IPS-18c (cell line): ENCODE measurements around the gene SH3TC1.

Experiments
- H3K4me3 ChIP-seq: 2 replicates; pipeline ENCODE4 v1.7.0; 2013; ENCODE audit warnings: low read depth, mild to moderate bottlenecking, low read length, moderate library complexity; ENCODE audit not compliant: insufficient read depth
- H3K9me3 ChIP-seq: one replicate; pipeline ENCODE4 v1.6.1; 2013; ENCODE audit warnings: mild to moderate bottlenecking, low read length, moderate library complexity; ENCODE audit not compliant: control insufficient read depth, insufficient read depth

SH3TC1 gene

GRCh38 chr4:8204576-8205227 lies 5.6 kb downstream of the SH3TC1 start:
- Histone ChIP-seq H3K4me3 (no peak overlapping the region), H3K9me3 (no peaks in the 10 kb centered on the region)

- no peak overlapping the region for H3K4me3 ChIP-seq
- H3K9me3 ChIP-seq = no peaks in the 10 kb centered on the region
Observed at GRCh38 chr4:8205241-8205707, 6.2 kb downstream of the SH3TC1 start.

GRCh38 chr4:8205749-8206611 lies 6.9 kb downstream of the SH3TC1 start:
- no peak overlapping the region for H3K4me3 ChIP-seq
- no peaks in the 10 kb centered on the region for H3K9me3 ChIP-seq

GRCh38 chr4:8207314-8207713 lies 8.2 kb downstream of the SH3TC1 start:
- no peak overlapping the region for H3K4me3 ChIP-seq
- H3K9me3 ChIP-seq = no peaks in the 10 kb centered on the region

GRCh38 chr4:8208565-8208964 lies 9.5 kb downstream of the SH3TC1 start:
- no peaks in the 10 kb centered on the region for H3K9me3 ChIP-seq
- no peak overlapping the region for H3K4me3 ChIP-seq

- H3K9me3 ChIP-seq = no peaks in the 10 kb centered on the region
- no peak overlapping the region for H3K4me3 ChIP-seq
Observed at GRCh38 chr4:8209181-8209874, 10.2 kb downstream of the SH3TC1 start.

- Histone ChIP-seq H3K9me3 (no peaks in the 10 kb centered on the region), H3K4me3 (no peak overlapping the region)
Observed at GRCh38 chr4:8210010-8210409, 10.9 kb downstream of the SH3TC1 start.

GRCh38 chr4:8210616-8211015 lies 11.5 kb downstream of the SH3TC1 start:
- H3K4me3 ChIP-seq = no peak overlapping the region

GRCh38 chr4:8211251-8211650 lies 12.2 kb downstream of the SH3TC1 start:
- H3K4me3 ChIP-seq = no peak overlapping the region

More at GRCh38 chr4:8210616-8211015, 11.5 kb downstream of the SH3TC1 start:
- H3K9me3 ChIP-seq = no peaks in the 10 kb centered on the region

GRCh38 chr4:8211737-8212581 lies 12.9 kb downstream of the SH3TC1 start:
- no peaks in the 10 kb centered on the region for H3K9me3 ChIP-seq
- H3K4me3 ChIP-seq = no peak overlapping the region

More at GRCh38 chr4:8211251-8211650, 12.2 kb downstream of the SH3TC1 start:
- H3K9me3 ChIP-seq = no peaks in the 10 kb centered on the region

- H3K9me3 ChIP-seq = no peaks in the 10 kb centered on the region
- no peak overlapping the region for H3K4me3 ChIP-seq
Observed at GRCh38 chr4:8212622-8213021, 13.5 kb downstream of the SH3TC1 start.

GRCh38 chr4:8213121-8213520 lies 14.0 kb downstream of the SH3TC1 start:
- Histone ChIP-seq H3K9me3 (no peaks in the 10 kb centered on the region), H3K4me3 (no peak overlapping the region)

- no peaks in the 10 kb centered on the region for H3K9me3 ChIP-seq
- no peak overlapping the region for H3K4me3 ChIP-seq
Observed at GRCh38 chr4:8214136-8214535, 15.0 kb downstream of the SH3TC1 start.

GRCh38 chr4:8215001-8215427 lies 15.9 kb downstream of the SH3TC1 start:
- H3K4me3 ChIP-seq = no peak overlapping the region

GRCh38 chr4:8215641-8216442 lies 16.8 kb downstream of the SH3TC1 start:
- Histone ChIP-seq H3K4me3 (no peak overlapping the region), H3K9me3 (no peaks in the 10 kb centered on the region)

More at GRCh38 chr4:8215001-8215427, 15.9 kb downstream of the SH3TC1 start:
- H3K9me3 ChIP-seq = no peaks in the 10 kb centered on the region
